Activated naive CD4-positive, alpha-beta T cell (primary cell): Measurements from ENCODE around the gene NHS.

Experiments used
- DNase-seq, 4 experiments: peaks; one replicate each; lab custom pipeline; 2025; lab: John Stamatoyannopoulos, UW

Gene NHS

DNA sequence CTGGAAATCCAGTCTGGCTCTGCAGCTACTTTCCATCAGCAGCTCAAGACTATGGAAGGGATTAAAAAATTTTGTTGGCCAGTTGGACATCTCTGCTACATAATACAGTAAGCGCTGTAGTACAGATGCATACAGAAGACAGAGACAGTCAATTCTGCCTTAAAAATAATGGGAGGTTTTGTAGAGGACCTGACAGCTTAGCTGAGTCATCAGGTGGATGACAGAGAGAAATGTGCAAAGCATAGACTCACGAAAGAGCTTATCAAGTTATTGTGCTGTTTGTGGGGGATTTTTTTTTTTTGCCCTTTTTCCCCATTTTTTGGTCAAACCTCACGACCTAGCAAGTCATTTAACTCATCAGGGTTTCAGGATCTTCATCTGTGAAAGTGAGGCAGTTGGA lies 213.3 kb downstream of the NHS start:
- DNase-seq, result no peak

DNA sequence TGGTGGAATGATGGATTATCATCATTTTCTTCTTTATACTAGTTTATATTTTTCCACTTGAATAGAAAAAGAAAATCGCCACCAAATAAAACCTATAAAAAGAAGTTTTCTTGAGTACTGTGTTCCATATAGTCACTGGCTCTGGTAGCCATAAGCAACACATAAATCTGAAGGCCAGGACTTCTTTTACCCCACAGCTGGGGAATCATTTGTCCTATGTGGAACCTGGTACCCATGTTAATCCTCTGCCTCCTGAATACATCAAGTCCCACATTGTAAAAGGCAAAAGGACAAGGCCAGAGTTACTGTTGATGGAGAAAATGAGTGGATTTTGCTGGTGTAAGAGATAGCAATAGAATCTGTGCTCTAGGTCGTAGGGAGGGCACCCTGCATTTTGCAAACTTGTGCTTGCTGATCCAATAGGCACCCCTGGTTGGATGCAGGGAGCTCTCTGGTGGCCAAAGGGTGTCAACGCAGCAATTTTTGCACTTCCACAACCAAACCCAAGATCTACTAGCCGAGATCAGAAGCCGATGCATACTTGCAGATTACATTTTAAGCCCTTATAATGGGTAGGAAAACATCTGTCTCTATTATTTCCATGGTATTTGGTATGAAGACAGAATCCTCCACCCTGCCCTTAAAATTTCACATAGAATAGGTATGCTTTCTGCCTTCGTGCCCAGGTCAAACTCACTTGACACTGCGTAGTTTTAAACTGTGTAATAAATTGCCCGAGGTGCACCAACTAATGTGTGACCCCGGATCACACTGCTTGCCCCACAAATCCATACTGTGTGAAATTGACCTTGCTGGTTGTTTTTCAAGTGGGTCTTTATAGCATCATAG lies 216.1 kb downstream of the NHS start:
- no peak for DNase-seq

DNA sequence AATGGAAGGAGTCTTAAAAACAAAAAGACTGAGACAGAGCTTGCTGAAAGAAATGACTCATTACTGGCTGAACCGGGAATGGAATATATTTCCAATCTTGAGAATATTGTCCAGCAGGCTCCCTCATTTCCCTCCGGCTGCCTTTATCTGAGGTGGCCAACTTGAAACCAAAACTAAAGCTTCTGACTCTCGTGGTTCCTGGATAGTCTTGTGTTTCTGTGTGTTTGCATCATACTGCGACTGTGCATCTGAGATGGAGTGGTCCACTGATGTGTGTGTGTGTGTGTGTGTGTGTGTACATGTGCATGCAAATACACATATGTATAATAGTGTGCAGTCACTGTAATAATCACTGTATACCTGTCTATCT lies 216.7 kb downstream of the NHS start:
- no peak for DNase-seq

DNA sequence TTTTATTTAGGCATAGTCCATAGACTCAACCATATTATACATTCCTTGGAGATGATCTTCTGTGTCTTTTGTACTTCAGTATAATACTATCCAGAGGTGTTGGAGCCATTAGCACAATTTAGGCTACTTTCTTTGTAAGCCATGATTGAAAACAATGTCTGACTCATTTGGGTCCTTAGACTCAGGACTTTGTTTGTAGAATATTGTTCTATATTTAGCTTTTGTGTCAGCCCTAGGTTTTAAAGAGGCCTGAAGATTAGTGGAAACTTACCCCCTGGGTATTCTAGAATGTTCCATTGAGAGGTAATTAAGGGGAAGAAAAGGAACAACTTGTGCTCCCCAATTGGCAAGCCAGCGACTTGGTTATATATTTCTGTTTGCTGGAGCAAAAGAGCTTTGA lies 217.1 kb downstream of the NHS start:
- no peak for DNase-seq

DNA sequence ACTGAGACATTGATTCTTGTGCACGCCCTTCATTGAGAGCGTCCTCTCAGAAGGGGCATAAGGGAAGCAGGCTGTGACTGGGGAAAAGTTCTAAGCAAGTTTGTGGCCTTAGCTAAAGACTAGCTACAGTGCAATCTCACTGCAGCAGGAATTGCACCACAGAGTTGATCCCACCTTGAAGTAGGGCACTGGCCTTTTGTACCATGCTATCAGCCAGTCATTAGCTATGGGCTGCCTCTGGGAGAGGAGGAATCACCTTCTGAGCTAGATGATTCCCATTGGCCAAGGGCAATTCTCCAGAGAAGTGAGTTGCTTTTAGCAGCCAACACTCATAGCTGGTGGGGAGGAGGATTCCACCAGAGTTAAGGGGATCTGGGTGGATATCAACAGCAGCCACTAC lies 219.7 kb downstream of the NHS start:
- no peak for DNase-seq

DNA sequence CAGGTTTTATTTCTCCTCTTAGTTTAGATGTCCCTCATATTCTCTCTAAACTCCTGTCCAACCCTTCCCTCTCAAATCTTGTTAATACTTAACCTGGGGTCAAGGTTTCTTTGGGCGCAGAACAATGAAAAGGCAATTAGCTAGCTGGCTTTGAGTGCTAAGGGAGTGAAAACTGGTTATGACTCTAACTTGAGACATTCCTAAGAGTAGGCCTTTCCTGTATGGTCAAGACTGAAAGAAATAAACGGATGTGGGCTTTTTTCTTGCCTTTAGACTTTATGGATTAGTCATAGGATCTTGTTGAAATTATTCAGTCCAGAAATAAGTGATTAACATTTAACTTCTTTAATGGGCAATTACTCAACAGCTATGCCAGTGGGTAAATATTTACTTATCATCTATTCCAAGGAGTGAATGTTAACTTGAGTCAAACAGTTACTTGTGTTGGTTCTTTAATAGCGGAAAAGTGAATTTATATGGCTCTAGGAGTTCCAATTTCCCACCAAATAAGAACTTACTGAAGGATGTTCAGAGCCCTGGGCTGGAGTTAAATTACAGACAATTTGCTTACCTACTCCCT lies 220.5 kb downstream of the NHS start:
- DNase-seq, result no peak

DNA sequence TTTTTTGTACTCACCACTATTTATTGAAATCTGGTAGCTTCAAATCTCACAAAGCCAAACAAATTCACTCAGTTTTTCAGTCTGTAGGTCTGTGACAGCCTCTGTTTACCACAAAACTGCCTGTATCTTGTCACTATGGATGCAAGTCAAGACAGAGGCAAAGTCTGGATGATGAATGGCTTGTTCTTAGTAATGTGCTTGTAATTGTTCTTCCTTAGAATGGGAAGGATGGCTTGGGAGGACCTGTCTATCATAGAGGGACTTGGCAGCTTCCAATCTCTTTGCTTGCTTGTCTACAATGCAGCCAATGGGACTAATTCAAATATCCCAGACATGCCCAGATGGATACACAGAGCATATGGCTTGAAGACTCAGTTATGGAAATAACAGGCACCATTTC lies 221.1 kb downstream of the NHS start:
- DNase-seq, result no peak

DNA sequence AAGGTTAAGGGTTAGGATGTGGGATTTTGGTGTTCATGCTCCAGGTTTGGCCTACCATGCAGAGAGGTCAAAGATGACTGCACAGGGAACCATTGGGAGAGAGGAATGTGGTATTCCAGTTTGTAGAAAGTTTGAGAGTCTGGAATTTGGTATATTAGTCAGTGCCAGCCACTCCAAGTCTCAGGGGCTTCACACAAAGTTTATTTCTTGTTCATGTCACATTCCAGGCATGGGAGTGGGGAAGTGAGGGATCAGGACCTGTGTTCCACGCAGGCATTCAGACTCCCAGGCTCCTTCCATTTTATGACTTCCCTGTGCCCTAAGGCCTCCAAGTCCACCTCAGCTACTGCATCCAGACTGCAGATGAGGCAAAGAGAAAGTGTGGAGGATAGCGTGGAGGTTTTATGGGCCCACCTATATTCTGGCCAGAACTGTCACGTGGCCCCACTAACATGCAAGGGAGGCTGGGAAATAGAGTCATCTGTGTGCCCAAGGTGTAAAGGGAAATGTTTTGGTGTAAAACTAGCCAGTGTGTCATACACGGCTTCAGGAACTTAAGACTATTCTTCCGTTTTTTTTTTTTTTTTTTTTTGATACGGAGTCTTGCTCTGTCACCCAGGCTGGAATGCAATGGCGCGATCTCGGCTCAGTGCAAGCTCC lies 221.7 kb downstream of the NHS start:
- DNase-seq, result no peak

DNA sequence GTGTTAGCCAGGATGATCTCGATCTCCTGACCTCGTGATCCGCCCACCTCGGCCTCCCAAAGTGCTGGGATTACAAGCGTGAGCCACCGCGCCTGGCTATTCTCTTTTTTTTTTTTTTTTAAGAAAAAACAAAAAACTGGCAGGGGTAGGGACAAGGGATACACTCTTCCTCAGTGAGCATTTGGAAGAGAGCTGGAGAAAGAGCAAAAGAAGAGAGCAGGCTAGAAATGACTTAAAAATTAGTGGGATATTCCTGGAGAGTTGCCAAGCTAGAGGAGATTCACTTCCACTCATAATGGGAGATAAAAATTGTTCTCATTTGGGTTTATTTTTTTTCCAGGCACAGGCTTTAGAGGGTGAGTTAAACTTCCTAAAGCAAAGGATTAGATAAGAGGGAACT lies 222.3 kb downstream of the NHS start:
- no peak for DNase-seq

DNA sequence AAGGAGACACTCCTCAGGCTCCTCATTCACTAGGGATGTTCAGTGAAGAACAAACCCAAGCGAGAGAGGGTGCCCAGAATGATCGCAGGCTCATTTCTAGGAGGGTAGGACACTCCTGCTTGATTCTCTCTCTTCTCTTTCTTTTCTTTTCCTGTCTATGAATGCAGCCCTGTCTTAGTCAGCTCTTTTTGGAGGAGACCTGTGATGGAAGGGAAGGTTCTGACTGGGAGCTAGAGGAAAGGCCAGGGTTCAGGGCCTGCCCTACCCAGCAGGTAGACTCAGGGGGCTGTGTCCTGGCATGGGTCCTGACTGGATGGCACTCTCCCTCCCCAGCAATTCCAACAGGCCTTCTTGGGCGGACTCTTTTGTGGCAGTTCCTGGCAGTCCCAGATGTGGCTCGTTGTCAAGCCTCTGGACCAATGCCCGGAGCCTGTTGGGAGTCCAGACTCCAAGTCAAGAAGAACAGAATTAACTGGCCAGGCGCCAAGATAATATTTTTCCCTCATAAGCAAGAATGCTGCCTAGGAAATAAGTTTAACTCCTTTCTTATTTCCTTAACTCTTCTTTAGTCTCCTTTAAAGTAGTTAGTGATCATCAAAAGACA lies 222.9 kb downstream of the NHS start:
- no peak for DNase-seq

DNA sequence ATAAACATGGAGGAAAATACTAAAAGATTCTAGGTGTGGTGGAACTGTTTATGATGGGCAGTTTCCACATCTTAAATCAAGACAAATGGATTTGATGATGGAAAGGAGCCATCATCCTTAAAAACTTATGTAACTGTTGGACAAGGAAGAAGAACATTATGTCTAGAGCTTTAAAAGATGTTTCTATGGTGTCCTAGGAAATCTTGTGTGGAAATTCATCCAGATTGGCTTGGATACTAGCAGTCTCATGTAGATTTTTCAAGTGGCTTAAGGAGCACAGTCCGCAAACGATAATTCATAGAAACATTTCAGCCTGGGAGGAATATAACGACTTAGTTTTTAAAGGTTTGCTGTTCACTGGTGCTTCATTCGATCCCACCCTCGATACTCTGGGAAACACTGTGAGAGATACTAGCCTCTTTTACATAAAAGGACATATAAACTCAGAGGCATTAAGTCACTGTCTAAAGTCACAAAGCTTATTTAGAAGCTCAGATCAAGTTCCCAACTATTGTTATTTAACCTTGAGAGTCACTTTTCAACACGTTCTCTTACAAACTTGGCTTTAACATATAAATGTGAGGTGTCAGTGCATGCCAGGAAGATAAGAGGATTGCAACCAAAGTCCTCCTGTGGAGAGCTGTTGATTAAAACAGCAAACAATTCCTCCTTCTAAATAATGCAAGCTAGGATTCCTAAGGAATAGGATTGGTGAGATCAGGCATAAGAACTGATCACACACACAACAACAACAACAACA lies 226.6 kb downstream of the NHS start:
- DNase-seq, result no peak

DNA sequence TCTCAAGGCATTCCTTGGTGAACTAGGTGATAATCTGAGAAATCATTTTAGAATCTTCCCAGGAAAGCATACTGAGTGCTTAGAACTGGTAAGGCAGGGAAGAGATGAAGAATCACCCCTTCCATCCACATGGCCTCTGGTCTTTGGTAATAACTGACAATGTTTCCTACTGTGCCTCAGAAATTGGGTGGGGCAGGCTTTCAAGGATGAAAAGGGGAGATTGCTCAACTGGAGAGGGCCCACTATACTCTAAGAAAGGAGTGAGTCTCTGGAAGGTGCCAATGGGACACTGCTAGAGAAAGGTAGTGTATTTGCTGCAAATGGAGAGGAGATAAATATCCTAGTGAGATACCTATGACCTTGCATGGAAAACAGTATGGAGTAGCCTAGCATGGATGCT lies 227.2 kb downstream of the NHS start:
- no peak for DNase-seq

DNA sequence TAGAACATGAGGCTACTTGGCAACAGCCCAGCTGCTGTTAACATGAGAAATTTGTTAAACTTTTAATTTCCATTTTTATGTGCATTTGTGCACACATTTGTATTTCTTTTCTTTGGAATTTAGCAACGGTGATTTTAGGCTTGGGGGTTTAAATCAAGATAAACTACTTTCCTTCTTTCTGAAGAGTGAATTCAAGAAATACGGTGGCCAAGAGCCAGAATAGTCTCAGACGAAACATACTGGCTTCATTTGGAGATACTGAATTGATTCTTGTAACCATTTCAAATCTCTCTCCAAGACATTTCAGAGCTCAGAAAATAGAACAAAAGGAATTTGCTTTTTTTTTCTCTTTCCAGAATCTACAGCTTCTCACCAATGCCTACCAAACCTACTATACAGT lies 228.2 kb downstream of the NHS start:
- no peak for DNase-seq

DNA sequence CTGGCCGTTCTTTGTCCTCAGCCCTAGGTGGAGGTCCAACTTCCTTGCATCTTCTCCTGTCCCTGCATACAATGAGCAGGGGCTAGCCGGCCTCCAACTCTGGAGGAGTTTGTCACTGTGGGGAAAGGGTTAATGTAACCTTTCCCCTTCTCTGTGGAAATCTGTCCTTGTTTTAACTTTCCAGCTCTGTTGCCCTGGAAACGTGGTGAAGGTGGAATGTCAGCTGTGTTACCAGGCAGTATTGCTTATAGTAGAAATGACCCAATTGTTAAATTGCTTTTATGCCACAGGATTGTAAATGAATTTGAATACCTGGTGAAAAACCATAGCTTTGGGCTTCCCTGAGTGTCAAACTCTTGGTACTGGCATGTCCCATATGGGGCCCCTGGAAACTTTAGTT lies 230.7 kb downstream of the NHS start:
- no peak for DNase-seq

DNA sequence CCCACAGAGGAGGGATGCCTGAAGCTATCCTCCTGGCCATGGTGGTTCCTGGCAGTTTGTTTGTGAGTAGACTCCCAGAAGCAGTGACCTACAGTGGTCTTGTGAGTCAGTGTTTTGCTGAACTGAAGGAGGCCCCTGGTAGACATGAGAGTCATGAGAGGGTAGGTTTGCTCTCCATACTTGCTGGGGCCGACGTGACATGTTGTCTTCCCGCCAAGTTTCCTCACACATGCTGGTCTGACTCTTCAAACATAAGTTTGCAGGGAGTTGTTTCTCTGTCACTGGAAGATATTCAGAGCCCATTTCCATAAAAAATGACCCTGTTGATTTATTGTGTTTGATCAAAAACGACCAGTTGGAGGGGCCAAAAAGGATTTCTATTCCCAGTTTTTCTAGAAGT lies 231.2 kb downstream of the NHS start:
- no peak for DNase-seq

DNA sequence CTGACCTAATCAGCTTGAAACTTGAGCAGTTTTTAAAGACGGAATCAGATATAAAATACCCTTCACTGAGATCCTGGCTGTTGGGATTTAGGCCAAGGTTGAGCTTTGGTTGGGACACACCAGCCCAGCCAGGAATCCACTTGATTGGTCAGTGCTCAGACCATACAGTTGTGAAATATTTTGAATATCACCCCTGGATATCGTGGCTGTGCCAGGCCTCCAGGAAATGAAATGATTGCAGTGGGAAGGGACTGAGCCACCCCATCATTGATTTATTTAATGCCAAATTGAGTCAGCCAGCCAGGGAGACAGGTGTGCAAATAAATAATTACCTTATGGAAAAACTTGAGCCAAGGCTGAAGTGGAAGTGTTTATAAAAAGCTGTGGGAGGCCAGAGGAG lies 233.9 kb downstream of the NHS start:
- no peak for DNase-seq

DNA sequence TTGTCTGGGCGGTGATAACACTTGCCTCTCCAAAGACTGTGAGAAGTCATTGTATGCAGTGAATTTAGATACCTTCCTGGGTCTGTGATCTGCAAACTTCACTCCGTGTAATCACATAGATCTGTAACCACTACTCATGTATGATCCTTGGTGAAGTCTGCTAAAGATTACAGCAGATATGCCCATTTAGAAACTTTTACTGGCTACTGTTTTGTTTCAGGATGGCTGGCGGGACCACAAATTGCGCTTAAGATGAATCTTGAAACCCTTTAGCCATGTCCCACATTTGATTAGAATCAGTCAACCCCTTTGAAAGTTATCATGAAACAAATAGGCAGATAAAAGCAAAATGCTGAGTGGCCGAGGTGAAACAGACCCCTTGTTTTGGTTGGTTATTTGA lies 235.8 kb downstream of the NHS start:
- no peak for DNase-seq

DNA sequence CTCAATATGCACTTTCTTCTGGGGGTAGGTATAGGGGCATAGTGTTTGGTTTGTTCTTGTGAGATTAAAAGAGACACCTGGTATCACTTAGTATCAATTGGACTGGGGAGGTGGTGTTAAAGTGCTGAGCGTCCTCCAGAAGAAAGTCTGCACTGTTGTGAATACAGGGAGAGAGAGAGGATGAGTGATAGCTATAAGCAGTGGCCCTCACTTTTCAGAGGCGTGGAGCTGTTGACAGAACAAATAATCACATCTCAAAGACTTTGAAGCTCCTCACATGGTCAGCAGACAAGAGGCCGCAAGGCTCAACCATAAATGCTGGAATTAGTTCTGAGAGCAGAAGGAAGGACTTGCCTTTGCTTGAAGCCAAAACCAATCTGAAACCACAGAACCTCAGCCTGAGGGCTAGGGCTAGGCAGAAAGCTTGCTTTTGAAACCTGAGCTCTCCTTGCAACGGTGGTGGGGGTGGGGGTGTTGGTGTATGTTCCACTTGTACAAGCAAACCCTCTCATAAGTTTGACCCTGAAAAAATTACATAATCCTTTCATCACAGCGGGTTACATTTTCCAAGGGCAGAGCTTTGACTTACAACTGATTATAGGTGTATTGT lies 239.1 kb downstream of the NHS start:
- no peak for DNase-seq

DNA sequence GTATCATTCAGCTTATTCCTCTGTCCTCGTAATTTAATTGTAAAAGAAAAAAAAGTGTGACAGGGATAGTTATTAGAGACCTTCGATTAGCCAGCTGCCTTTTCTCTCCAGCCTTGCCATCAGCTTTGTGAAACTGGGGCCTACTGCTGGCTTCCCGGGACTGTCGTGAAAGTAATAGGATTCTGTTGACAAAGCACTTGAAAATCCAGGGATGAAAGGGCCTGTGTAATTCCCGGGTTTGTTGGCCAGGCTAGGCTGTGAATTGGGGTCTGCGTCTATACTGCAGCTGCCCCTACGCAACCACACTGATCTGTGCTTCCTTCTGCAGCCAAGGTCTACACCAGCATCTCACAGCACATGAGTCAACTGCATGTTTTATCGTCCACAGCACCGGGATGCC lies 241.9 kb downstream of the NHS start:
- DNase-seq, result no peak

DNA sequence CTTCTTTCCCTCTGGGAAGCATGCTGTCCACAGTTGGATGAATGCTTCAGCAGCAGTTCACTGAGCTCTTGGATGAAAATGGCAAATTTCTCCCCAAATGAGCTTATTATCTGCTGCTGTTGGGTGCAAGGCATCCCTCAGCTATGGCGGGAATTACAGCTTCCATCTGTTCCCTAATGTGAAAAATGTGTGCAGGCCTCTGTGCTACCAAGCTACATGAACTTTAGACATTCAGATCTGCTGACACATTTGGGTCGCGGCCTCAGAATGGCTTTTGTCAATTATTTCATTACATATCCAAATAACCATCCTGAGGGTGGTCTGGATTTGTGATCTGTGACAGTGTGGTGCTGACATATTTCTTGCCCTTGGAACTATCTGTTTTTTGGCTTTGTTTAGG lies 242.8 kb downstream of the NHS start:
- no peak for DNase-seq

DNA sequence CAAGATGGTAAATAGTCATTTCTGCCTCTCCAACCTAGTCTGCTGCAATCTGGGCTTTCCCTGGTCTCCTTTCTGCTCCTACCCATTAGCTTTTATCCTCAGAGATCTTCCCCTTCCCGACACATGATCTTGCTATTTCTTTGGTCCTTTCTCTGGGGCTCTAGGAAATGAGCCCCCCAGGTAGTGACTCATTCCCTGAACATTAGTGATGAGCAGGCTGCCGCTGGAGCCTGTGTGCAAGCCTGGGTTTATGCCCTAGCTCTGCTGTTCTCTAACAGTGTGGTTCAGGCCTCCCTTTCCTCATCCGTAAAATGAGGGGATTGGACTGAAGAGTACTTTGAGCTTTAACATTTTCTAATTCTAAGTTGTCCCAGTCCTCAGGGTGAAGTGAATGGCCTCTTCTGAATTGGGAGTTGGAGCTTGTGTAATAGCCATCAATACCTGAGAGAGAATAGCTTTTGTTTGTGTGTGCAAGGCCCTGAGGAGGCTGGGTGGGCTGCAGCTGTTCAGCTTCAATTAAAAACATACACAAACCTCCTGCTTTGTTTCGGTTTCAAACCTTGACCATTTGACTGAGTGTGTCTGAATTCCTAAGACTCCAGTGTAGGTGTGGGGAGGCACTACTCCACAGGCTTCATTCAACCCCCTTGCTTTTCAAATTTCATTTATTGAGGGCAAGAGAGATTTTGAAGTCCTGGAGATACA lies 246.7 kb downstream of the NHS start:
- DNase-seq, result no peak
